ENCODE results near the gene PPP1R13B.

DNA sequence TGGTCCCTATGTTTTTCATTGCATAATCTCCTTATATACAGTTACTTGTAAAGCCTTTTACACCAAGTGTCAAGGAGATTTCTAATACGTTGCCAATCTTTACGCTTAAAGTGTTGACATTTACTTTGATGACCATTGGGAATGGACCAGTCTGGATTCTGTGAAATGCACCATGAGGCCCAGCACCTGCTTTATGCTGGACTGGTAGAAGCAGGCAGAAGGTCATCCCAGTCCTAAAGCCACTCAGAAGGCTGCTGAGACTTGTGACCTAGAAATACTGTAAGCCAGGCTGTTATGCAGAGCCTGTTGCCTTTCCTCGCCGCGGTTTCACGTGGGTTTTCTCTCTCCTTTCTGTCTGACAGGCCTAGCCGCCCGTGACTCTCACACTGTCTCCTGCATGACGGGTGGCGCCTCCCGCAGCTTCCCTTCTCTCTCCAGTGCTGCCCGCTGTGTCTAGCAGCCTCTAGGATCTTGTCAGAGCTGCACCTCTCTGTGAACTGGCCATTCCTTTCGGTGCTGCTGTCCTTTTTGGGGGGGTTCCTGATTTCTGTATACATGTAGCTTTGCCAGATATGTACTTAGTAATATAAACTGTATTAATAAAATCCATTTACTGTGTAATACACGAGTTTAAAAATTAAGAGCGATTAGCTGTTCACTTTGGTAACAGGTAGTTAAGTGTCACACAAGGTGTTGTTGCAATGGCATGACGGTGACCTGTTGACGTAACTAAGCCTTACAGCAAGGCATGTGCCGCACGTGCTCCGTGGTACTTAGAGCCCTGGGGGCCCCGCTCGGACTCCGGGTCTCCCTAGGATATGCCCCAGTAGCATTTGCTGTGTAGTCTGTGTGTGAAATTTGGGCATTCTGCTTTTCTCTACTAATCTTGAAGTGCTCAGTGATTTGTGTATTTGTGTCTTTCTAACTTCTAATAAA, 161.8 kb downstream of the PPP1R13B start:
- TF ChIP-seq CTCF (IDR thresholded peaks at IDR 0.05; ENCODE audit: low read depth, low read length): no peak
- no peak for TF ChIP-seq POLR2A (IDR thresholded peaks at IDR 0.05; ENCODE audit: extremely low read depth, insufficient read length)

Measured in NB4 (cell line).